Tibial nerve (tissue), 3 donors: ENCODE measurements around the gene CORO7.

ENCODE experiments used
- CTCF ChIP-seq, 5 experiments: fragments of 200-600 bp in 3 of 5; fragments of 450-650 bp in 2 of 5; sonication (generic) in 3 of 5; IDR thresholded peaks; one replicate each; pipeline ENCODE4 v1.5.1; 2016 to 2019; ENCODE audit warnings: antibody characterized with exemption in 5 of 5, mild to moderate bottlenecking in 3 of 5, moderate library complexity in 2 of 5
- POLR2A ChIP-seq, 2 donors: fragments of 450-650 bp; IDR thresholded peaks; one replicate each; pipeline ENCODE4 v1.6.1; 2017; ENCODE audit warnings: antibody characterized with exemption in 2 of 2, mild to moderate bottlenecking in 2 of 2, moderate library complexity in 2 of 2

GRCh38 chr16:4369007-4369733, 47.2 kb downstream of the CORO7 start:
- TF ChIP-seq CTCF (IDR thresholded peaks at IDR 0.05) (no peak), POLR2A (IDR thresholded peaks at IDR 0.05) (no peak)
